GM12865 (cell line): ENCODE data around the gene SUPT6H.
A peak's percentile ranks its signal among the peaks of the same experiment; 100 is the strongest.

ENCODE experiments used
- DNase-seq: peaks from one replicate; pipeline ENCODE4 v3.0.0; 2010; ENCODE audit warnings: low read depth
- H3K4me3 ChIP-seq: 2 replicates; pipeline ENCODE4 v1.5.1; 2011; ENCODE audit warnings: mild to moderate bottlenecking, low read depth, low read length, control low read depth
- CTCF ChIP-seq: IDR thresholded peaks from 2 replicates; pipeline ENCODE4 v1.5.1; 2011; ENCODE audit warnings: low read length, control low read depth, low read depth, inconsistent platforms; ENCODE audit not compliant: insufficient read depth; ENCODE audit errors: missing control alignments

SUPT6H gene

GRCh38 chr17:28712705-28713415, 50.9 kb downstream of the SUPT6H start:
- no peak for DNase-seq
- no peak overlapping the region for H3K4me3 ChIP-seq
- TF ChIP-seq CTCF: no peak

- no peak overlapping the region for H3K4me3 ChIP-seq
- DNase-seq: no peak
- no peak for TF ChIP-seq CTCF
Observed at GRCh38 chr17:28714281-28714680, 52.3 kb downstream of the SUPT6H start.

- DNase-seq: no peak
- no peak overlapping the region for H3K4me3 ChIP-seq
- no peak for TF ChIP-seq CTCF
Observed at GRCh38 chr17:28715217-28715616, 53.2 kb downstream of the SUPT6H start.

GRCh38 chr17:28716740-28717577, 55.0 kb downstream of the SUPT6H start:
- no peak for DNase-seq
- no peak for TF ChIP-seq CTCF
- H3K4me3 ChIP-seq: no peak overlapping the region

GRCh38 chr17:28717578-28718332, 55.8 kb downstream of the SUPT6H start, which contains the start of gene RAB34:
TSS of gene RAB34 (minus strand) at chr17:28717868. CDS start at chr17:28717266, 602 bp downstream.
- DNase-seq: no peak
- H3K4me3 ChIP-seq: no peak within 1 kb of the TSS
- no peak for TF ChIP-seq CTCF

GRCh38 chr17:28718333-28719020, 56.5 kb downstream of the SUPT6H start:
- H3K4me3 ChIP-seq: peak overlapping the region; percentile 77; the same call in 1 of the 2 replicates
- no peak for TF ChIP-seq CTCF
- DNase-seq: no peak
